Natural killer cell (primary cell): ENCODE data around the gene DMRTB1. TPM values are rescaled to one million over a fixed set of nuclear protein-coding genes. Genes with fewer than 3 reads are reported as not detected.
A peak's percentile ranks its signal among the peaks of the same experiment; 100 is the strongest.

ENCODE experiments used
- ATAC-seq, 3 donors: fragments of 150-1000 bp in 2 of 3; fragments of 200-7000 bp in 1 of 3; cut with Tn5 transposase; 1 replicate in 1 of 3; 2 replicates in 2 of 3; pipeline ENCODE4 v1.10.0; 2021; ENCODE audit warnings: mild to moderate bottlenecking in 2 of 3, moderate library complexity in 2 of 3
- DNase-seq, 2 donors: peaks; one replicate each; pipeline versions ENCODE4 v3.0.0 to v3.0.0-alpha.2; 2013 to 2021; ENCODE audit warnings: mixed read lengths in 1 of 2
- H3K27ac ChIP-seq: one replicate; pipeline ENCODE4 v1.5.1; 2013; ENCODE audit warnings: mild to moderate bottlenecking, low read length
- H3K27me3 ChIP-seq: one replicate; pipeline ENCODE4 v1.6.1; 2013; ENCODE audit warnings: low read length; ENCODE audit not compliant: control insufficient read depth, insufficient read depth
- H3K36me3 ChIP-seq: one replicate; pipeline ENCODE4 v1.6.1; 2013; ENCODE audit warnings: low read length; ENCODE audit not compliant: control insufficient read depth, insufficient read depth
- H3K4me1 ChIP-seq: one replicate; pipeline ENCODE4 v1.6.1; 2013; ENCODE audit warnings: low read length; ENCODE audit not compliant: control insufficient read depth, insufficient read depth
- H3K4me3 ChIP-seq: one replicate; pipeline ENCODE4 v1.5.1; 2013; ENCODE audit warnings: low read length
- H3K9me3 ChIP-seq: one replicate; pipeline ENCODE4 v1.6.1; 2013; ENCODE audit warnings: low read length; ENCODE audit not compliant: control insufficient read depth, insufficient read depth
- H3K27ac Mint-ChIP-seq, 2 donors: one replicate each; pipeline ENCODE4 v1.8.0; 2022; ENCODE audit warnings: mild to moderate bottlenecking in 2 of 2, mixed read lengths in 2 of 2, moderate library complexity in 1 of 2
- H3K27me3 Mint-ChIP-seq, 2 donors: one replicate each; pipeline ENCODE4 v1.8.0; 2022; ENCODE audit warnings: low read depth in 2 of 2, mixed read lengths in 2 of 2
- H3K36me3 Mint-ChIP-seq: one replicate; pipeline ENCODE4 v1.8.0; 2022; ENCODE audit warnings: mixed read lengths
- H3K4me1 Mint-ChIP-seq, 2 donors: one replicate each; pipeline ENCODE4 v1.8.0; 2022; ENCODE audit warnings: mixed read lengths in 2 of 2
- H3K4me3 Mint-ChIP-seq: one replicate; pipeline ENCODE4 v1.8.0; 2022; ENCODE audit warnings: mild to moderate bottlenecking, moderate library complexity, mixed read lengths
- H3K9me3 Mint-ChIP-seq, 2 donors: one replicate each; pipeline ENCODE4 v1.8.0; 2022; ENCODE audit warnings: mixed read lengths in 2 of 2
- CTCF ChIP-seq: fragments of 200-600 bp; IDR thresholded peaks from one replicate; pipeline ENCODE4 v1.8.0; 2022; ENCODE audit warnings: antibody characterized with exemption
- WGBS: methylation state at CpG from one replicate; pipeline ENCODE4 v1.1.7; 2013; ENCODE audit warnings: missing lambda C conversion rate; ENCODE audit not compliant: insufficient coverage; 5-methylcytosine and 5-hydroxymethylcytosine counted together
- intact Hi-C: fragments of 100-400 bp; cut with micrococcal nuclease; formaldehyde crosslinking; loops from one replicate; pipeline ENCODE4 v1.14.2; 2022
- total RNA-seq, 4 donors: library from RNA; stranded (reverse); fragments of 120-200 nt in 1 of 4; gene quantifications; one replicate each; pipeline versions ENCODE4 v1.2.3 to v1.2.4, GENCODE V29; 2013 to 2022

The DMRTB1 gene
- total RNA-seq, 3 donors from 2014 or later (not counting 1 experiment from before 2014, with no cell fraction given): not detected

- Mint-ChIP-seq H3K9me3 (no peaks in the 10 kb centered on the region), H3K27me3 (peaks cover 0 to 3% of the 10 kb centered on the region in 2 donors)
Observed at GRCh38 chr1:53509775-53510174, 50.6 kb downstream of the DMRTB1 start.

DNA sequence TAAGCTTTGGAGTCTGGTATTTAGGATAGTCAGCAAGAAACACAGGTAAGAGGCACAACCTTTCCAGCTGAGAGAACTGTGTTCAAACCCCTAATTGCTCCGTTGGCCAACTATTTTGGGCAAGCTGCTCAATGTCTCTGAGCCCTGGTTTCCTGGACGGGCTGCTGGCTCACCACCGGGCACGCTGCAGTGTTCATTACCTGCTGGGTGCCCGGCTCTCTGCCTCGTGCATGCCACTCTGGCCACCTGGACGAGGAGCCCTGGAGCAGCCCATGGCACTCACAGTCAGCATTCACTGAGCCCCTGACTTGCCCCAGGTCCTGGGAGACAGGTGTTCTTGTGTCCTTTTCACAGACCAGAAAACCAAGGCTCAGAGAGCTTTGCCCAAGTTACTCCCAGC, 51.0 kb downstream of the DMRTB1 start:
- Histone ChIP-seq H3K9me3 (no peaks in the 10 kb centered on the region), H3K36me3 (no peaks in the 10 kb centered on the region), H3K27me3 (no peaks in the 10 kb centered on the region), H3K4me1 (peaks cover 10% of the 10 kb centered on the region), H3K4me3 (no peak overlapping the region), H3K27ac (no peak overlapping the region)
- ATAC-seq (no peak), DNase-seq (no peak)
- intact Hi-C loops: no loop called here
- peaks cover 0 to 11% of the 10 kb centered on the region in 2 donors for H3K4me1 Mint-ChIP-seq
- no peak overlapping the region for H3K4me3 Mint-ChIP-seq
- TF ChIP-seq CTCF: no peak
- H3K9me3 Mint-ChIP-seq: no peaks in the 10 kb centered on the region
- WGBS: 90% methylated on average over 7 of the region's 7 CpGs
- H3K27ac Mint-ChIP-seq: no peak overlapping the region
- peaks cover 0 to 3% of the 10 kb centered on the region in 2 donors for H3K27me3 Mint-ChIP-seq
- H3K36me3 Mint-ChIP-seq: no peaks in the 10 kb centered on the region

More at GRCh38 chr1:53509775-53510174, 50.6 kb downstream of the DMRTB1 start:
- no peaks in the 10 kb centered on the region for H3K36me3 Mint-ChIP-seq
- no peaks in the 10 kb centered on the region for H3K9me3 ChIP-seq
- H3K36me3 ChIP-seq: no peaks in the 10 kb centered on the region
- WGBS: 92% methylated on average over 13 of the region's 13 CpGs
- peaks cover 10% of the 10 kb centered on the region for H3K4me1 ChIP-seq
- no peaks in the 10 kb centered on the region for H3K27me3 ChIP-seq
- DNase-seq (no peak), ATAC-seq (no peak)
- H3K27ac Mint-ChIP-seq: peak overlapping the region in 1 of 2 donors; percentile 54
- H3K27ac ChIP-seq: no peak overlapping the region
- peaks cover 0 to 11% of the 10 kb centered on the region in 2 donors for H3K4me1 Mint-ChIP-seq
- no peak overlapping the region for H3K4me3 Mint-ChIP-seq
- no peak for TF ChIP-seq CTCF
- no peak overlapping the region for H3K4me3 ChIP-seq
- intact Hi-C loops: no loop called here

GRCh38 chr1:53511323-53511932, 52.2 kb downstream of the DMRTB1 start:
- peaks cover 0 to 11% of the 10 kb centered on the region in 2 donors for H3K4me1 Mint-ChIP-seq
- Histone ChIP-seq H3K4me1 (peaks cover 10% of the 10 kb centered on the region), H3K27me3 (no peaks in the 10 kb centered on the region), H3K36me3 (no peaks in the 10 kb centered on the region), H3K27ac (no peak overlapping the region), H3K9me3 (no peaks in the 10 kb centered on the region), H3K4me3 (no peak overlapping the region)
- ATAC-seq (no peak), DNase-seq (no peak)
- intact Hi-C loops: no loop called here
- no peaks in the 10 kb centered on the region for H3K9me3 Mint-ChIP-seq
- WGBS: 87% methylated on average over 13 of the region's 13 CpGs
- H3K27me3 Mint-ChIP-seq: peaks cover 0 to 3% of the 10 kb centered on the region in 2 donors
- H3K36me3 Mint-ChIP-seq: no peaks in the 10 kb centered on the region
- no peak overlapping the region for H3K27ac Mint-ChIP-seq
- no peak overlapping the region for H3K4me3 Mint-ChIP-seq
- no peak for TF ChIP-seq CTCF
